ENCODE measurements around the gene EOMES. TPM values are rescaled to one million over a fixed set of nuclear protein-coding genes. Genes with fewer than 3 reads are reported as not detected.

The EOMES gene
- total RNA-seq, 4 donors from 2014 or later: 0.27 to 0.37 (median 0.32) TPM; not detected in 1

GRCh38 chr3:27728195-27729087, 6.3 kb upstream of the EOMES start:
- no peaks in the 10 kb centered on the region for H3K36me3 ChIP-seq
- intact Hi-C loops (cut with DNase I; ENCODE audit: low total_unique reads) (no loop called here), in situ Hi-C loops (cut with MboI; ENCODE audit: low pct_ligation_motif_present in 1 of 4, low pct_unique_long_range_greater_than_20kb in 1 of 4, low sequenced_read_pairs in 3 of 4) (no loop called here)
- peaks cover 95% of the 10 kb centered on the region for H3K27me3 ChIP-seq
- H3K27ac ChIP-seq: no peak overlapping the region
- DNase-seq: no peak
- H3K4me1 ChIP-seq: peaks cover 0 to 33% (median 9%) of the 10 kb centered on the region in 4 donors
- WGBS, 2 donors (ENCODE audit: low coverage in 1 of 2): 9 to 12% methylated on average over 3 to 35 of the region's 35 CpGs
- no peaks in the 10 kb centered on the region for H3K9me3 ChIP-seq
- H3K4me3 ChIP-seq: peak overlapping the region in 1 of 4 donors; percentile 10
- no peak for TF ChIP-seq POLR2A (IDR thresholded peaks at IDR 0.05)
- TF ChIP-seq CTCF (IDR thresholded peaks at IDR 0.05): peak in 1 of 5 experiments; percentile 5

- H3K9me3 ChIP-seq: no peaks in the 10 kb centered on the region
- no peaks in the 10 kb centered on the region for H3K36me3 ChIP-seq
- in situ Hi-C loops (cut with MboI; ENCODE audit: low pct_ligation_motif_present in 1 of 4, low pct_unique_long_range_greater_than_20kb in 1 of 4, low sequenced_read_pairs in 3 of 4): no loop called here
- 12 to 24% methylated on average over 7 of the region's 7 CpGs for WGBS, 2 donors (ENCODE audit: low coverage in 1 of 2)
- DNase-seq: no peak
- TF ChIP-seq POLR2A (IDR thresholded peaks at IDR 0.05) (no peak), EP300 (IDR thresholded peaks at IDR 0.05; ENCODE audit: low read depth) (no peak), POLR2AphosphoS5 (IDR thresholded peaks at IDR 0.05) (no peak), CTCF (IDR thresholded peaks at IDR 0.05) (no peak)
- H3K27ac ChIP-seq: no peak overlapping the region
- H3K4me3 ChIP-seq: no peak overlapping the region
- H3K27me3 ChIP-seq: peaks cover 100% of the 10 kb centered on the region
- intact Hi-C loops (cut with DNase I; ENCODE audit: low total_unique reads): no loop called here
- H3K4me1 ChIP-seq: peaks cover 4 to 55% (median 23%) of the 10 kb centered on the region in 4 donors
These were observed 4.1 kb upstream of the EOMES start for GRCh38 chr3:27726240-27726639.

GRCh38 chr3:27724459-27725197, 2.5 kb upstream of the EOMES start:
- in situ Hi-C loops (cut with MboI; ENCODE audit: low pct_ligation_motif_present in 1 of 4, low pct_unique_long_range_greater_than_20kb in 1 of 4, low sequenced_read_pairs in 3 of 4): loop anchor here in 2 of 4 donors (25.0 kb wide), 1 partner anchor 588 kb away; no protein-coding TSS in a partner anchor
- intact Hi-C loops (cut with DNase I; ENCODE audit: low total_unique reads): no loop called here
- WGBS, 2 donors (ENCODE audit: low coverage in 1 of 2): 28% methylated on average over 10 to 30 of the region's 30 CpGs
- no peak overlapping the region for H3K27ac ChIP-seq
- peaks cover 8 to 48% (median 24%) of the 10 kb centered on the region in 4 donors for H3K4me1 ChIP-seq
- no peaks in the 10 kb centered on the region for H3K36me3 ChIP-seq
- no peaks in the 10 kb centered on the region for H3K9me3 ChIP-seq
- no peak overlapping the region for H3K4me3 ChIP-seq
- TF ChIP-seq CTCF (IDR thresholded peaks at IDR 0.05) (no peak), POLR2A (IDR thresholded peaks at IDR 0.05) (no peak), POLR2AphosphoS5 (IDR thresholded peaks at IDR 0.05) (no peak), EP300 (IDR thresholded peaks at IDR 0.05; ENCODE audit: low read depth) (no peak)
- peaks cover 100% of the 10 kb centered on the region for H3K27me3 ChIP-seq
- DNase-seq: no peak

GRCh38 chr3:27723815-27724458, 1.8 kb upstream of the EOMES start:
- no peak for DNase-seq
- in situ Hi-C loops (cut with MboI; ENCODE audit: low pct_ligation_motif_present in 1 of 4, low pct_unique_long_range_greater_than_20kb in 1 of 4, low sequenced_read_pairs in 3 of 4): loop anchor here in 2 of 4 donors (25.0 kb wide), 1 partner anchor 588 kb away; no protein-coding TSS in a partner anchor
- H3K27me3 ChIP-seq: peaks cover 100% of the 10 kb centered on the region
- no peak overlapping the region for H3K27ac ChIP-seq
- H3K4me3 ChIP-seq: peak overlapping the region in 1 of 4 donors; percentile 20
- TF ChIP-seq POLR2AphosphoS5 (IDR thresholded peaks at IDR 0.05): no peak
- no peak for TF ChIP-seq EP300 (IDR thresholded peaks at IDR 0.05; ENCODE audit: low read depth)
- no peak for TF ChIP-seq POLR2A (IDR thresholded peaks at IDR 0.05)
- TF ChIP-seq CTCF (IDR thresholded peaks at IDR 0.05): no peak
- H3K4me1 ChIP-seq: peaks cover 8 to 43% (median 23%) of the 10 kb centered on the region in 4 donors
- no peaks in the 10 kb centered on the region for H3K9me3 ChIP-seq
- H3K36me3 ChIP-seq: no peaks in the 10 kb centered on the region
- WGBS, 2 donors (ENCODE audit: low coverage in 1 of 2): 30 to 35% methylated on average over 16 to 37 of the region's 37 CpGs
- intact Hi-C loops (cut with DNase I; ENCODE audit: low total_unique reads): no loop called here
